Measurements from ENCODE around the gene PTPRN2. TPM values are rescaled to one million over a fixed set of nuclear protein-coding genes. Genes with fewer than 3 reads are reported as not detected.
A peak's percentile ranks its signal among the peaks of the same experiment; 100 is the strongest.

PTPRN2 gene
- total RNA-seq, 1 donor from 2014 or later, result 11.4 TPM

DNA sequence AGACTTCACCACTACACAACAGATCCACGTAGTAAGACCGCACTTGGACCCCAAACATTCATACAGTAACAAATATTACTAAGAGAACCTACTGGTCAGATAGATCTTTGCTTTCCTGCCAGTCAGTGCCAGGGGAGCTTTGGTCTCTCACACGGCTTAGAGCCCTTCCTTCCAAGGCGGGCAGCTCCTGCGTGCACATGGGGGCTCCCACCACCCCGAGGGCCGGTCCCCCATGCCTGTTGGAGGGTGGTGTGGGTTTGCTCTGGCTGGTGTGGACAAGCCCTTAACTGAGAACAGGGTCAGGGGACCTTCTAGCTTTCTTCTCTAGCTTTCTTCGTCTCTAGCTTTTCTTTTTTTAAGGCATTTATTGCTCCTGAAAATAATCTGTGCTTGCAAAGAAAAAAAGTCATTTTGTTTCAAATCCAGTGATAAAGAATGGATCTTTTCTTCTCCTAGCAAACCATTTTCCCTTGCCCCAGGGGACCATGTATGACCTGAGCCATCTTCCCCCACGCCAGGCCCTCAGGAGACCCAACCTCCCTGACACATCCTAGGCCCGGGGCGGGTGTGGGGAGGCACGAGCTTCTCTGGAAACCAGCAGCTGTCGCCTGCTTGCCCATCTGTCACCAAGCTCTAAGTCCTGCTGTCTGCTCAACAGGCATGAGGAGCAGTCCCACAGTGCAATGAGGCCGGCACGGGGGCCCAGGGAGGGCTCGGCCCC lies 591.1 kb downstream of the PTPRN2 start:
- Mint-ChIP-seq H3K27ac (no peak overlapping the region), H3K27me3 (peaks cover 15% of the 10 kb centered on the region), H3K4me1 (ENCODE audit: low read depth) (peaks cover 3% of the 10 kb centered on the region), H3K36me3 (ENCODE audit: insufficient read depth) (no peaks in the 10 kb centered on the region), H3K9me3 (ENCODE audit: low read depth) (no peaks in the 10 kb centered on the region), H3K4me3 (ENCODE audit: low read depth) (no peak overlapping the region)
- no peak for TF ChIP-seq CTCF (IDR thresholded peaks at IDR 0.05; ENCODE audit: unreplicated experiment)
- no peak for DNase-seq (ENCODE audit: low spot score, unreplicated experiment)

DNA sequence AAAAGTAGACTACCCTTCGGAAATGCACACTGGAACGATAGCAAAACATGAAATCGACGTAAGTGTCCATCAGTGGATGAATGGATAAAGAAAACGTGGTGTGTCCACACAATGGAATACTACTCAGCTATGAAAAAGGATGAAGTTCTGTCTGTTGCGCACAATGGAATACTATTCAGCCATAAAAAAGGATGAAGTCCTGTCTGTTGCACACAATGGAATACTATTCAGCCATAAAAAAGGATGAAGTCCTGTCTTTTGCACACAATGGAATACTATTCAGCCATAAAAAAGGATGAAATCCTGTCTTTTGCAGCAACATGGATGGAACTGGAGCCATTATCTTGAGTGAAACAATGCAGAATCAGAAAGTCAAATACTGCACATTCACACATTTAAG lies 591.8 kb downstream of the PTPRN2 start:
- Mint-ChIP-seq H3K9me3 (ENCODE audit: low read depth) (no peaks in the 10 kb centered on the region), H3K27me3 (peaks cover 15% of the 10 kb centered on the region), H3K4me3 (ENCODE audit: low read depth) (no peak overlapping the region), H3K4me1 (ENCODE audit: low read depth) (peaks cover 3% of the 10 kb centered on the region), H3K27ac (no peak overlapping the region), H3K36me3 (ENCODE audit: insufficient read depth) (no peaks in the 10 kb centered on the region)
- TF ChIP-seq CTCF (IDR thresholded peaks at IDR 0.05; ENCODE audit: unreplicated experiment), result no peak
- DNase-seq (ENCODE audit: low spot score, unreplicated experiment), result no peak

- Mint-ChIP-seq H3K4me3 (ENCODE audit: low read depth) (no peak overlapping the region), H3K27me3 (peaks cover 18% of the 10 kb centered on the region), H3K27ac (no peak overlapping the region), H3K9me3 (ENCODE audit: low read depth) (no peaks in the 10 kb centered on the region), H3K4me1 (ENCODE audit: low read depth) (peaks cover 3% of the 10 kb centered on the region), H3K36me3 (ENCODE audit: insufficient read depth) (no peaks in the 10 kb centered on the region)
- TF ChIP-seq CTCF (IDR thresholded peaks at IDR 0.05; ENCODE audit: unreplicated experiment), result no peak
- DNase-seq (ENCODE audit: low spot score, unreplicated experiment), result no peak
Observed at GRCh38 chr7:157994319-157994718, 593.3 kb downstream of the PTPRN2 start.

DNA sequence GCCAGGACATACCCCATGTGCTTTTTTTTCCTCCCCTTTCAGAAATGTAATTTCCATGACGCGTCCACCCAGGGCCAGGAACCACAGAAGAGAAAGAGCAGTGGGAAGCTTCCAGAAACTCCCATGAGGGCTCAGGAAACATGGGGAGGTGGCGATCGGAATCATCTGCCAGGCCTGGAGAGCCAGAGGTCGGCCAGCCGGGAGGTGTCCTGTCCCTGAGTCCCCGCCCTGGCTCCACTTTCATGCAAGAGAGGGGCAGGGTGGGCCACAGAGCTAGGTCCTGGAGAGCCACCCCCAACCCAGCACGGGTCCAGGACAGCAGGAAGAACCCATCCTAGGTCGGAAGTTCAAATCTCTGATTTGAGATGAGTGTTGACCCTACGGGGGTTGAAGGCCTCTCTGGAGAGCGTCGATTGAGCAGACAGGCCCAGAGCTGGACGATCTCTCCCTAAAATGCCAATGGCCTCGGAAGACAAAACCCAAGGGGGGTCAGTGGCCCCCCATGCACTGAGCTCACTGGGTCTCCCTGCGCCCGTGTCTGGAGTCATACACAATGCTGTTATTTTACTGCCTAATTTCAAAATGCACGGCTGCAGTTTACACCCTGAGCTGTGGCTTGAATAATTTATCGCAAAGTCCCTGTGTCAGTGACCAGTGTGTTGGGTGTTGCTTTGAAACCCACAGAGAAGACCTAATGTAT lies 594.1 kb downstream of the PTPRN2 start:
- TF ChIP-seq CTCF (IDR thresholded peaks at IDR 0.05; ENCODE audit: unreplicated experiment), result no peak
- H3K27ac Mint-ChIP-seq, result no peak overlapping the region
- H3K4me3 Mint-ChIP-seq (ENCODE audit: low read depth), result no peak overlapping the region
- H3K27me3 Mint-ChIP-seq, result peaks cover 16% of the 10 kb centered on the region
- no peaks in the 10 kb centered on the region for H3K9me3 Mint-ChIP-seq (ENCODE audit: low read depth)
- H3K36me3 Mint-ChIP-seq (ENCODE audit: insufficient read depth), result no peaks in the 10 kb centered on the region
- no peak for DNase-seq (ENCODE audit: low spot score, unreplicated experiment)
- peaks cover 3% of the 10 kb centered on the region for H3K4me1 Mint-ChIP-seq (ENCODE audit: low read depth)

DNA sequence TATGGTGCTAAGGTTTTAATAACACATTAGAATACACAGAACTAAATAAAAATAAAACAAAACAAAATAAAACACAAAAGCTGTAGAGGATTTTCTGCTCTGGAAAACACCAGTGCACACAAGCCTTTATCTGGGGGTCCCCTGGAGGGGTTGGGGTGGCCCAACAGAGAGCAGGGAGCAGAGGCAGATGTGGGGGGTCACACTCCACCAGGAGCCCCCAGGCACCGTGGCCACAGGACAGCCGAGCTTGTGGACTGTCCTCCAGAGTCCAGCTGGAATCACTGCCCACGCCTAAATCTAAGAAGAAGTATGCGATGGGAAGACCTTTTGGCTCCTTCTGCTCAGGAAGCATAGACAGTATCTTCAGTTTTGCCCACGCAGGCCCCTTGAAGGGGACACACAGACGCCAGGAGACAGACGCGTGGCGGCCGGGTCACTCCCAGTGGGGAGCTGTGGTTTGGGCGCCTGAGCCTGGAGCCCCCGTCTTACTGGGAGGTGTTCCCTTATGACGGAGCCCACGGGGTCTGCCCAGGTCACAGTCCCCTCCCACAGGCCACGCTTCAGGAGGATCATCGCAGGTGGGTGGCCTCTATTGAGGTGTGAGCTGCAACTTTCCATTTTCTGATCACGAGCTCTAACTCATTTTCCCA lies 595.0 kb downstream of the PTPRN2 start:
- no peak for DNase-seq (ENCODE audit: low spot score, unreplicated experiment)
- Mint-ChIP-seq H3K4me3 (ENCODE audit: low read depth) (no peak overlapping the region), H3K4me1 (ENCODE audit: low read depth) (peaks cover 3% of the 10 kb centered on the region), H3K27me3 (peaks cover 19% of the 10 kb centered on the region), H3K9me3 (ENCODE audit: low read depth) (no peaks in the 10 kb centered on the region), H3K27ac (peak overlapping the region; percentile 64), H3K36me3 (ENCODE audit: insufficient read depth) (no peaks in the 10 kb centered on the region)
- TF ChIP-seq CTCF (IDR thresholded peaks at IDR 0.05; ENCODE audit: unreplicated experiment), result no peak
